HCT116 (cell line): ENCODE results near the gene ACTRT3. TPM values are rescaled to one million over a fixed set of nuclear protein-coding genes. Genes with fewer than 3 reads are reported as not detected.

Experiments
- ATAC-seq: fragments of 200-7000 bp; cut with Tn5 transposase; 2 replicates; pipeline ENCODE4 v1.9.1; 2020; ENCODE audit warnings: mild to moderate bottlenecking, moderate library complexity
- BruUV-seq: library from RNA; stranded (reverse); fragments of 400-500 nt; replicated peaks from 2 replicates; lab custom pipeline; 2021; lab: Mats Ljungman, UMichigan
- CTCF ChIA-PET: fragments of 300-600 bp; sonication (Branson Sonifier 250); formaldehyde crosslinking; loops from one replicate; lab custom pipeline; 2021; ENCODE audit warnings: antibody characterized with exemption; lab: Charles Lee
- POLR2A ChIA-PET: fragments of 300-600, 350-600 bp; sonication (Branson Sonifier 250); formaldehyde crosslinking; loops from one replicate; lab custom pipeline; 2021; ENCODE audit warnings: antibody characterized with exemption; lab: Charles Lee
- RAD21 ChIA-PET, 2 experiments: fragments of 300-600 bp; sonication (Branson Sonifier 250); formaldehyde crosslinking; loops; one replicate each; lab custom pipeline; 2023; ENCODE audit warnings: low total read pairs in 2 of 2; ENCODE audit not compliant: uncharacterized antibody in 2 of 2, unreplicated experiment in 2 of 2, low non-redundant PET in 1 of 2; lab: Charles Lee
- DNase-seq: peaks from one replicate; pipeline ENCODE4 v3.0.0-alpha.2; 2010; ENCODE audit warnings: low read depth, low spot score
- H2AFZ ChIP-seq: fragments of 200-600 bp; shearing (Covaris generic), sonication (generic); 2 replicates; pipeline ENCODE4 v1.6.1; 2017; ENCODE audit warnings: low read depth, mixed run types, mixed read lengths, antibody characterized with exemption, low read length; ENCODE audit not compliant: poor library complexity, severe bottlenecking
- H3K27ac ChIP-seq: 2 replicates; pipeline ENCODE4 v1.5.1; 2012; ENCODE audit warnings: low read depth, low read length
- H3K27me3 ChIP-seq: fragments of 200-600 bp; sonication (generic); 2 replicates; pipeline ENCODE4 v1.6.1; 2016; ENCODE audit warnings: mixed run types, low read length, mixed read lengths; ENCODE audit not compliant: insufficient read depth
- H3K36me3 ChIP-seq, 2 experiments: fragments of 200-500 bp in 1 of 2; fragments of 200-600 bp in 1 of 2; sonication (Bioruptor generic) in 1 of 2; sonication (generic) in 1 of 2; 2 replicates each; pipeline versions ENCODE4 v1.5.1 to v1.6.1; 2014 to 2016; ENCODE audit warnings: low read length in 2 of 2, inconsistent platforms in 1 of 2, mixed read lengths in 1 of 2, mixed run types in 1 of 2; ENCODE audit not compliant: insufficient read depth in 2 of 2, control insufficient read depth in 1 of 2
- H3K4me1 ChIP-seq, 2 experiments: fragments of 200-600 bp in 1 of 2; sonication (generic) in 1 of 2; 2 replicates each; pipeline versions ENCODE4 v1.5.1 to v1.6.1; 2012 to 2017; ENCODE audit warnings: low read length in 2 of 2, inconsistent platforms in 1 of 2, mild to moderate bottlenecking in 1 of 2, mixed read lengths in 1 of 2, mixed run types in 1 of 2, moderate library complexity in 1 of 2; ENCODE audit not compliant: insufficient read depth in 2 of 2, control insufficient read depth in 1 of 2
- H3K4me2 ChIP-seq: fragments of 200-600 bp; sonication (generic); 2 replicates; pipeline ENCODE4 v1.6.1; 2017; ENCODE audit warnings: mixed run types, low read length, mixed read lengths
- H3K4me3 ChIP-seq, 2 experiments: fragments of 200-600 bp in 1 of 2; sonication (generic) in 1 of 2; replicated peaks in 1 of 2; 2 replicates each; pipeline ENCODE4 v1.5.1; 2011 to 2016; ENCODE audit warnings: low read length in 2 of 2, control low read depth in 1 of 2, low read depth in 1 of 2, mild to moderate bottlenecking in 1 of 2, mixed read lengths in 1 of 2, mixed run types in 1 of 2
- H3K79me2 ChIP-seq: fragments of 200-600 bp; sonication (generic); 2 replicates; pipeline ENCODE4 v1.6.1; 2017; ENCODE audit warnings: mild to moderate bottlenecking, mixed run types, low read length, moderate library complexity, mixed read lengths; ENCODE audit not compliant: insufficient read depth
- H3K9ac ChIP-seq: fragments of 200-600 bp; sonication (generic); 2 replicates; pipeline ENCODE4 v1.6.1; 2016; ENCODE audit warnings: low read length, mixed read lengths
- H3K9me2 ChIP-seq: fragments of 200-600 bp; sonication (generic), shearing (Covaris generic); 2 replicates; pipeline ENCODE4 v1.6.1; 2017; ENCODE audit warnings: mixed run types, mild to moderate bottlenecking, moderate library complexity; ENCODE audit not compliant: insufficient read depth
- H3K9me3 ChIP-seq, 2 experiments: fragments of 200-500 bp in 1 of 2; fragments of 200-600 bp in 1 of 2; sonication (Bioruptor generic) in 1 of 2; sonication (generic) in 1 of 2; 2 replicates each; pipeline ENCODE4 v1.6.1; 2014 to 2017; ENCODE audit warnings: low read length in 2 of 2, mixed read lengths in 2 of 2, inconsistent platforms in 1 of 2, low read depth in 1 of 2, mild to moderate bottlenecking in 1 of 2, mixed run types in 1 of 2, moderate library complexity in 1 of 2; ENCODE audit not compliant: control insufficient read depth in 1 of 2, insufficient read depth in 1 of 2
- H4K20me1 ChIP-seq: fragments of 200-600 bp; sonication (generic), shearing (Covaris generic); 2 replicates; pipeline ENCODE4 v1.6.1; 2017; ENCODE audit warnings: mixed run types, mild to moderate bottlenecking, moderate library complexity; ENCODE audit not compliant: insufficient read depth
- CBX3 ChIP-seq: IDR thresholded peaks from 2 replicates; pipeline ENCODE4 v1.6.1; 2012; ENCODE audit warnings: low read depth
- EGR1 ChIP-seq: IDR thresholded peaks from 2 replicates; pipeline ENCODE4 v1.6.1; 2012; ENCODE audit warnings: low read depth
- EZH2 ChIP-seq: fragments of 200-600 bp; sonication (generic); IDR thresholded peaks from 2 replicates; pipeline ENCODE4 v1.6.1; 2017; ENCODE audit warnings: antibody characterized with exemption, mixed run types
- EZH2phosphoT487 ChIP-seq: fragments of 200-600 bp; IDR thresholded peaks from 2 replicates; pipeline ENCODE4 v1.6.1; 2018; ENCODE audit warnings: antibody characterized with exemption, borderline replicate concordance
- JUND ChIP-seq: IDR thresholded peaks from 2 replicates; pipeline ENCODE4 v1.6.1; 2012
- MAX ChIP-seq: IDR thresholded peaks from 2 replicates; pipeline ENCODE4 v1.6.1; 2012
- POLR2A ChIP-seq: IDR thresholded peaks from 2 replicates; pipeline ENCODE4 v1.7.0; 2011; ENCODE audit warnings: borderline replicate concordance; ENCODE audit not compliant: insufficient read depth, insufficient read length; ENCODE audit errors: extremely low read depth
- POLR2AphosphoS5 ChIP-seq: IDR thresholded peaks from 2 replicates; pipeline ENCODE4 v1.6.1; 2011; ENCODE audit warnings: mild to moderate bottlenecking, low read depth, low read length, moderate library complexity
- SRF ChIP-seq: IDR thresholded peaks from 2 replicates; pipeline ENCODE4 v1.6.1; 2012; ENCODE audit warnings: low read depth
- TCF7L2 ChIP-seq: IDR thresholded peaks from 2 replicates; pipeline ENCODE4 v1.7.0; 2011; ENCODE audit warnings: borderline replicate concordance, inconsistent platforms; ENCODE audit not compliant: insufficient read depth, insufficient read length; ENCODE audit errors: extremely low read depth
- YY1 ChIP-seq: IDR thresholded peaks from 2 replicates; pipeline ENCODE4 v1.6.1; 2011; ENCODE audit warnings: low read length, low read depth, moderate library complexity, mild to moderate bottlenecking; ENCODE audit not compliant: insufficient replicate concordance; ENCODE audit errors: extremely low read depth
- ZBTB33 ChIP-seq: IDR thresholded peaks from 2 replicates; pipeline ENCODE4 v1.6.1; 2011; ENCODE audit warnings: mild to moderate bottlenecking, low read length, moderate library complexity; ENCODE audit not compliant: insufficient replicate concordance; ENCODE audit errors: extremely low read depth
- ZFX ChIP-seq: fragments of 450-650 bp; IDR thresholded peaks from 2 replicates; pipeline ENCODE4 v1.6.1; 2017
- ZNF274 ChIP-seq: fragments of 200-500 bp; sonication (Bioruptor generic); IDR thresholded peaks from 2 replicates; pipeline ENCODE4 v1.6.1; 2014; ENCODE audit warnings: mild to moderate bottlenecking, low read depth, low read length, inconsistent platforms
- intact Hi-C: fragments of 100-400 bp; cut with micrococcal nuclease; formaldehyde crosslinking; loops from 2 replicates; pipeline ENCODE4 v1.10.0; 2022
- total RNA-seq: library from RNA; stranded (reverse); gene quantifications from one replicate; pipeline ENCODE4 v1.2.1, GENCODE V29; 2021; ENCODE audit not compliant: unreplicated experiment

The ACTRT3 gene
- total RNA-seq, 1 experiment from 2014 or later: 1.2 TPM

GRCh38 chr3:169771497-169772304 is 2.3 kb upstream of the ACTRT3 start:
- peak overlapping the region; percentile 97 for H3K4me2 ChIP-seq
- H2AFZ ChIP-seq: peak overlapping the region; percentile 73
- peaks cover 10 to 12% of the 10 kb centered on the region in 2 experiments; a peak in 3 of 4 replicates for H3K36me3 ChIP-seq
- H3K4me3 ChIP-seq: peak overlapping the region; percentile 94 to 99
- H3K4me1 ChIP-seq: peaks cover 3 to 15% of the 10 kb centered on the region in 2 experiments; a peak in 1 of 4 replicates
- H3K9ac ChIP-seq: peak overlapping the region; percentile 96
- H3K27me3 ChIP-seq: no peaks in the 10 kb centered on the region
- peaks cover 37% of the 10 kb centered on the region for H3K79me2 ChIP-seq
- RAD21 ChIA-PET: no interaction called here
- intact Hi-C loops: loop anchor here (1.0 to 2.0 kb wide), 2 partner anchors 7 to 585 kb away; partner anchors contain the start of gene SKIL
- CTCF ChIA-PET: interaction anchor here (0.9 kb wide), 1 partner anchor 9 kb away, joined by 5 read pairs; no protein-coding TSS in a partner anchor
- H3K9me3 ChIP-seq: no peaks in the 10 kb centered on the region
- H3K27ac ChIP-seq: peak overlapping the region; percentile 92
- ATAC-seq: no peak
- no peaks in the 10 kb centered on the region for H3K9me2 ChIP-seq
- no peaks in the 10 kb centered on the region for H4K20me1 ChIP-seq
- TF ChIP-seq EZH2 (no peak), POLR2A (peak; percentile 11), EGR1 (no peak), MAX (no peak), YY1 (no peak)
- no TSS peak for BruUV-seq
- DNase-seq: peak; percentile 65
- POLR2A ChIA-PET: interaction anchor here (0.9 kb wide), 1 partner anchor 9 kb away, joined by 4 read pairs; no protein-coding TSS in a partner anchor

- peak; percentile 95 for DNase-seq
- intact Hi-C loops: loop anchor here (1.0 to 10.0 kb wide), 6 partner anchors 7 to 647 kb away; partner anchors contain the start of genes PHC3 and SEC62
- TF ChIP-seq ZFX (peak; percentile 74), POLR2A (peak; percentile 87), CBX3 (no peak), EZH2phosphoT487 (no peak), TCF7L2 (peak; percentile 61), SRF (no peak), JUND (no peak), EGR1 (no peak), ZBTB33 (peak; percentile 97), POLR2AphosphoS5 (peak; percentile 98), ZNF274 (no peak)
Measured at GRCh38 chr3:169764882-169765612, 4.3 kb downstream of the ACTRT3 start, which contains the start of gene TERC. TSS of gene TERC (minus strand) at chr3:169765060.

More at GRCh38 chr3:169764882-169765612, 4.3 kb downstream of the ACTRT3 start, which contains the start of gene TERC:
- H3K27ac ChIP-seq: peak within 1 kb of the TSS; percentile 98
- no peak within 1 kb of the TSS for H2AFZ ChIP-seq
- TSS peak; percentile 93 for BruUV-seq
- peak within 1 kb of the TSS; percentile 98 for H3K9ac ChIP-seq
- H3K9me3 ChIP-seq: no peaks in the 10 kb centered on the region
- CTCF ChIA-PET: no interaction called here
- H3K36me3 ChIP-seq: no peaks in the 10 kb centered on the region
- H3K27me3 ChIP-seq: no peaks in the 10 kb centered on the region
- H3K4me2 ChIP-seq: peak within 1 kb of the TSS; percentile 96
- no peaks in the 10 kb centered on the region for H4K20me1 ChIP-seq
- no peaks in the 10 kb centered on the region for H3K9me2 ChIP-seq
- ATAC-seq: peak; percentile 87
- POLR2A ChIA-PET: interaction anchor here (0.9 to 1.9 kb wide), 3 partner anchors 8 to 273 kb away, joined by 3 to 10 read pairs (median 3); partner anchors contain the start of genes GPR160 and MYNN
- peaks cover 9% of the 10 kb centered on the region for H3K79me2 ChIP-seq
- peak within 1 kb of the TSS; percentile 66 to 97 for H3K4me3 ChIP-seq
- RAD21 ChIA-PET: no interaction called here
- H3K4me1 ChIP-seq: peaks cover 7 to 18% of the 10 kb centered on the region in 2 experiments; a peak in 3 of 4 replicates
